Measurements from ENCODE around the gene CES1.
"Not testable (repeated sequence)": the region's sequence is repeated elsewhere in the genome, so short reads cannot be mapped to it uniquely, and the experiment has no call there.

Gene CES1

GRCh38 chr16:55782091-55782792 lies 50.7 kb downstream of the CES1 start:
- not testable (repeated sequence) for DNase-seq

- not testable (repeated sequence) for DNase-seq
Measured at GRCh38 chr16:55781456-55781855, 51.4 kb downstream of the CES1 start.

GRCh38 chr16:55780095-55780407 lies 52.8 kb downstream of the CES1 start:
- DNase-seq = not testable (repeated sequence)

GRCh38 chr16:55779402-55780094 lies 53.3 kb downstream of the CES1 start:
- no peak for DNase-seq

- no peak for DNase-seq
Measured at GRCh38 chr16:55778757-55779156, 54.1 kb downstream of the CES1 start.

GRCh38 chr16:55775857-55776256 lies 57.0 kb downstream of the CES1 start:
- DNase-seq = no peak

- no peak for DNase-seq
Measured at GRCh38 chr16:55773859-55774549, 58.9 kb downstream of the CES1 start.

- DNase-seq = no peak
Measured at GRCh38 chr16:55765161-55765560, 67.7 kb downstream of the CES1 start.

- DNase-seq = no peak
Measured at GRCh38 chr16:55760310-55761001, 72.4 kb downstream of the CES1 start.

- DNase-seq = not testable (repeated sequence)
Measured at GRCh38 chr16:55759965-55760309, 73.0 kb downstream of the CES1 start.

GRCh38 chr16:55757595-55758527 lies 75.0 kb downstream of the CES1 start:
- not testable (repeated sequence) for DNase-seq

GRCh38 chr16:55756963-55757362 lies 75.9 kb downstream of the CES1 start:
- DNase-seq = no peak

GRCh38 chr16:55754056-55754455 lies 78.8 kb downstream of the CES1 start:
- no peak for DNase-seq

- not testable (repeated sequence) for DNase-seq
Measured at GRCh38 chr16:55753145-55753631, 79.7 kb downstream of the CES1 start.
